HCT116 (cell line): ENCODE measurements around the gene MYH14. TPM values are rescaled to one million over a fixed set of nuclear protein-coding genes. Genes with fewer than 3 reads are reported as not detected.

ENCODE experiments used
- ATAC-seq: fragments of 200-7000 bp; cut with Tn5 transposase; 2 replicates; pipeline ENCODE4 v1.9.1; 2020; ENCODE audit warnings: mild to moderate bottlenecking, moderate library complexity
- BruUV-seq: library from RNA; stranded (reverse); fragments of 400-500 nt; replicated peaks from 2 replicates; lab custom pipeline; 2021; lab: Mats Ljungman, UMichigan
- CTCF ChIA-PET: fragments of 300-600 bp; sonication (Branson Sonifier 250); formaldehyde crosslinking; loops from one replicate; lab custom pipeline; 2021; ENCODE audit warnings: antibody characterized with exemption; lab: Charles Lee
- POLR2A ChIA-PET: fragments of 300-600, 350-600 bp; sonication (Branson Sonifier 250); formaldehyde crosslinking; loops from one replicate; lab custom pipeline; 2021; ENCODE audit warnings: antibody characterized with exemption; lab: Charles Lee
- RAD21 ChIA-PET, 2 experiments: fragments of 300-600 bp; sonication (Branson Sonifier 250); formaldehyde crosslinking; loops; one replicate each; lab custom pipeline; 2023; ENCODE audit warnings: low total read pairs in 2 of 2; ENCODE audit not compliant: uncharacterized antibody in 2 of 2, unreplicated experiment in 2 of 2, low non-redundant PET in 1 of 2; lab: Charles Lee
- DNase-seq: peaks from one replicate; pipeline ENCODE4 v3.0.0-alpha.2; 2010; ENCODE audit warnings: low read depth, low spot score
- H2AFZ ChIP-seq: fragments of 200-600 bp; shearing (Covaris generic), sonication (generic); 2 replicates; pipeline ENCODE4 v1.6.1; 2017; ENCODE audit warnings: low read depth, mixed run types, mixed read lengths, antibody characterized with exemption, low read length; ENCODE audit not compliant: poor library complexity, severe bottlenecking
- H3K27ac ChIP-seq: 2 replicates; pipeline ENCODE4 v1.5.1; 2012; ENCODE audit warnings: low read depth, low read length
- H3K27me3 ChIP-seq: fragments of 200-600 bp; sonication (generic); 2 replicates; pipeline ENCODE4 v1.6.1; 2016; ENCODE audit warnings: mixed run types, low read length, mixed read lengths; ENCODE audit not compliant: insufficient read depth
- H3K36me3 ChIP-seq, 2 experiments: fragments of 200-500 bp in 1 of 2; fragments of 200-600 bp in 1 of 2; sonication (Bioruptor generic) in 1 of 2; sonication (generic) in 1 of 2; 2 replicates each; pipeline versions ENCODE4 v1.5.1 to v1.6.1; 2014 to 2016; ENCODE audit warnings: low read length in 2 of 2, inconsistent platforms in 1 of 2, mixed read lengths in 1 of 2, mixed run types in 1 of 2; ENCODE audit not compliant: insufficient read depth in 2 of 2, control insufficient read depth in 1 of 2
- H3K4me1 ChIP-seq, 2 experiments: fragments of 200-600 bp in 1 of 2; sonication (generic) in 1 of 2; 2 replicates each; pipeline versions ENCODE4 v1.5.1 to v1.6.1; 2012 to 2017; ENCODE audit warnings: low read length in 2 of 2, inconsistent platforms in 1 of 2, mild to moderate bottlenecking in 1 of 2, mixed read lengths in 1 of 2, mixed run types in 1 of 2, moderate library complexity in 1 of 2; ENCODE audit not compliant: insufficient read depth in 2 of 2, control insufficient read depth in 1 of 2
- H3K4me2 ChIP-seq: fragments of 200-600 bp; sonication (generic); 2 replicates; pipeline ENCODE4 v1.6.1; 2017; ENCODE audit warnings: mixed run types, low read length, mixed read lengths
- H3K4me3 ChIP-seq, 2 experiments: fragments of 200-600 bp in 1 of 2; sonication (generic) in 1 of 2; replicated peaks in 1 of 2; 2 replicates each; pipeline ENCODE4 v1.5.1; 2011 to 2016; ENCODE audit warnings: low read length in 2 of 2, control low read depth in 1 of 2, low read depth in 1 of 2, mild to moderate bottlenecking in 1 of 2, mixed read lengths in 1 of 2, mixed run types in 1 of 2
- H3K79me2 ChIP-seq: fragments of 200-600 bp; sonication (generic); 2 replicates; pipeline ENCODE4 v1.6.1; 2017; ENCODE audit warnings: mild to moderate bottlenecking, mixed run types, low read length, moderate library complexity, mixed read lengths; ENCODE audit not compliant: insufficient read depth
- H3K9ac ChIP-seq: fragments of 200-600 bp; sonication (generic); 2 replicates; pipeline ENCODE4 v1.6.1; 2016; ENCODE audit warnings: low read length, mixed read lengths
- H3K9me2 ChIP-seq: fragments of 200-600 bp; sonication (generic), shearing (Covaris generic); 2 replicates; pipeline ENCODE4 v1.6.1; 2017; ENCODE audit warnings: mixed run types, mild to moderate bottlenecking, moderate library complexity; ENCODE audit not compliant: insufficient read depth
- H3K9me3 ChIP-seq, 2 experiments: fragments of 200-500 bp in 1 of 2; fragments of 200-600 bp in 1 of 2; sonication (Bioruptor generic) in 1 of 2; sonication (generic) in 1 of 2; 2 replicates each; pipeline ENCODE4 v1.6.1; 2014 to 2017; ENCODE audit warnings: low read length in 2 of 2, mixed read lengths in 2 of 2, inconsistent platforms in 1 of 2, low read depth in 1 of 2, mild to moderate bottlenecking in 1 of 2, mixed run types in 1 of 2, moderate library complexity in 1 of 2; ENCODE audit not compliant: control insufficient read depth in 1 of 2, insufficient read depth in 1 of 2
- H4K20me1 ChIP-seq: fragments of 200-600 bp; sonication (generic), shearing (Covaris generic); 2 replicates; pipeline ENCODE4 v1.6.1; 2017; ENCODE audit warnings: mixed run types, mild to moderate bottlenecking, moderate library complexity; ENCODE audit not compliant: insufficient read depth
- CBX3 ChIP-seq: IDR thresholded peaks from 2 replicates; pipeline ENCODE4 v1.6.1; 2012; ENCODE audit warnings: low read depth
- CEBPB ChIP-seq: IDR thresholded peaks from 2 replicates; pipeline ENCODE4 v1.6.1; 2012; ENCODE audit warnings: low read depth
- EGR1 ChIP-seq: IDR thresholded peaks from 2 replicates; pipeline ENCODE4 v1.6.1; 2012; ENCODE audit warnings: low read depth
- EZH2 ChIP-seq: fragments of 200-600 bp; sonication (generic); IDR thresholded peaks from 2 replicates; pipeline ENCODE4 v1.6.1; 2017; ENCODE audit warnings: antibody characterized with exemption, mixed run types
- EZH2phosphoT487 ChIP-seq: fragments of 200-600 bp; IDR thresholded peaks from 2 replicates; pipeline ENCODE4 v1.6.1; 2018; ENCODE audit warnings: antibody characterized with exemption, borderline replicate concordance
- FOSL1 ChIP-seq: IDR thresholded peaks from 2 replicates; pipeline ENCODE4 v1.6.1; 2012; ENCODE audit warnings: low read depth
- JUND ChIP-seq: IDR thresholded peaks from 2 replicates; pipeline ENCODE4 v1.6.1; 2012
- POLR2AphosphoS5 ChIP-seq: IDR thresholded peaks from 2 replicates; pipeline ENCODE4 v1.6.1; 2011; ENCODE audit warnings: mild to moderate bottlenecking, low read depth, low read length, moderate library complexity
- RAD21 ChIP-seq: IDR thresholded peaks from 2 replicates; pipeline ENCODE4 v1.6.1; 2012; ENCODE audit warnings: low read depth, mild to moderate bottlenecking
- SIN3A ChIP-seq: IDR thresholded peaks from 2 replicates; pipeline ENCODE4 v1.6.1; 2012; ENCODE audit warnings: low read depth
- SP1 ChIP-seq: IDR thresholded peaks from 2 replicates; pipeline ENCODE4 v1.6.1; 2012; ENCODE audit warnings: low read depth
- TCF7L2 ChIP-seq: IDR thresholded peaks from 2 replicates; pipeline ENCODE4 v1.7.0; 2011; ENCODE audit warnings: borderline replicate concordance, inconsistent platforms; ENCODE audit not compliant: insufficient read depth, insufficient read length; ENCODE audit errors: extremely low read depth
- intact Hi-C: fragments of 100-400 bp; cut with micrococcal nuclease; formaldehyde crosslinking; loops from 2 replicates; pipeline ENCODE4 v1.10.0; 2022
- total RNA-seq: library from RNA; stranded (reverse); gene quantifications from one replicate; pipeline ENCODE4 v1.2.1, GENCODE V29; 2021; ENCODE audit not compliant: unreplicated experiment
- TF ChIP-seq, protein P1 (sequence below): IDR thresholded peaks from 2 replicates; pipeline ENCODE4 v1.6.1; 2012
- TF ChIP-seq, protein P2 (sequence below): IDR thresholded peaks from 2 replicates; pipeline ENCODE4 v1.6.1; 2012
- TF ChIP-seq, protein P3 (sequence below): IDR thresholded peaks from 2 replicates; pipeline ENCODE4 v1.6.1; 2011; ENCODE audit warnings: mild to moderate bottlenecking, low read length, moderate library complexity; ENCODE audit not compliant: insufficient replicate concordance; ENCODE audit errors: extremely low read depth

The MYH14 gene
- total RNA-seq, 1 experiment from 2014 or later, result 60.1 TPM

GRCh38 chr19:50325310-50326100 lies 122.1 kb downstream of the MYH14 start:
- H3K79me2 ChIP-seq, result peaks cover 3% of the 10 kb centered on the region; the same call in 1 of the 2 replicates
- peaks cover 2 to 6% of the 10 kb centered on the region in 2 experiments; a peak in 2 of 4 replicates for H3K36me3 ChIP-seq
- no peak for TF ChIP-seq RAD21
- TF ChIP-seq SP1, result peak; percentile 24; the same call in 1 of the 2 replicates
- 0 out of 2 replicates have a peak, but pooled peaks have one; percentile 24 for TF ChIP-seq POLR2AphosphoS5
- H4K20me1 ChIP-seq, result no peaks in the 10 kb centered on the region
- peaks cover 17 to 42% of the 10 kb centered on the region in 2 experiments for H3K4me1 ChIP-seq
- ChIA-PET RAD21 (no interaction called here), CTCF (interaction anchor here (0.9 to 1.2 kb wide), 3 partner anchors 26 to 178 kb away, joined by 3 read pairs; no protein-coding TSS in a partner anchor), POLR2A (interaction anchor here (0.7 kb wide), 1 partner anchor 18 kb away, joined by 3 read pairs; no protein-coding TSS in a partner anchor)
- peak overlapping the region; percentile 69 for H3K4me2 ChIP-seq
- peak; percentile 40 for ATAC-seq
- H3K4me3 ChIP-seq, result peak overlapping the region in 1 of 2 experiments; percentile 23; a peak in 1 of 4 replicates
- BruUV-seq, result no TSS peak
- no peak overlapping the region for H3K9ac ChIP-seq
- peak; percentile 73 for DNase-seq
- no peaks in the 10 kb centered on the region for H3K9me2 ChIP-seq
- no peak overlapping the region for H3K27ac ChIP-seq
- H2AFZ ChIP-seq, result no peak overlapping the region
- H3K9me3 ChIP-seq, result no peaks in the 10 kb centered on the region
- intact Hi-C loops, result no loop called here
- no peaks in the 10 kb centered on the region for H3K27me3 ChIP-seq

- DNase-seq, result no peak
- Histone ChIP-seq H3K27me3 (no peaks in the 10 kb centered on the region), H4K20me1 (no peaks in the 10 kb centered on the region), H3K4me2 (peak overlapping the region; percentile 69), H3K9me2 (no peaks in the 10 kb centered on the region), H3K9ac (no peak overlapping the region), H3K4me3 (no peak overlapping the region), H3K79me2 (peaks cover 3% of the 10 kb centered on the region; the same call in 1 of the 2 replicates), H3K36me3 (peaks cover 2 to 6% of the 10 kb centered on the region in 2 experiments; a peak in 2 of 4 replicates), H3K27ac (no peak overlapping the region), H3K9me3 (no peaks in the 10 kb centered on the region), H3K4me1 (peaks cover 18 to 48% of the 10 kb centered on the region in 2 experiments), H2AFZ (no peak overlapping the region)
- BruUV-seq, result no TSS peak
- ChIA-PET RAD21 (no interaction called here), POLR2A (interaction anchor here (0.7 kb wide), 1 partner anchor 19 kb away, joined by 3 read pairs; no protein-coding TSS in a partner anchor), CTCF (interaction anchor here (0.9 to 1.2 kb wide), 3 partner anchors 25 to 178 kb away, joined by 3 read pairs; no protein-coding TSS in a partner anchor)
- no peak for ATAC-seq
- intact Hi-C loops, result no loop called here
- no peak for TF ChIP-seq POLR2AphosphoS5
- TF ChIP-seq EZH2phosphoT487, result no peak
- TF ChIP-seq, protein P1, sequence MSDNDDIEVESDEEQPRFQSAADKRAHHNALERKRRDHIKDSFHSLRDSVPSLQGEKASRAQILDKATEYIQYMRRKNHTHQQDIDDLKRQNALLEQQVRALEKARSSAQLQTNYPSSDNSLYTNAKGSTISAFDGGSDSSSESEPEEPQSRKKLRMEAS, result no peak
- no peak for TF ChIP-seq JUND
- TF ChIP-seq EGR1, result no peak
- TF ChIP-seq, protein P2, sequence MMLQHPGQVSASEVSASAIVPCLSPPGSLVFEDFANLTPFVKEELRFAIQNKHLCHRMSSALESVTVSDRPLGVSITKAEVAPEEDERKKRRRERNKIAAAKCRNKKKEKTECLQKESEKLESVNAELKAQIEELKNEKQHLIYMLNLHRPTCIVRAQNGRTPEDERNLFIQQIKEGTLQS, result no peak
- TF ChIP-seq, protein P3, sequence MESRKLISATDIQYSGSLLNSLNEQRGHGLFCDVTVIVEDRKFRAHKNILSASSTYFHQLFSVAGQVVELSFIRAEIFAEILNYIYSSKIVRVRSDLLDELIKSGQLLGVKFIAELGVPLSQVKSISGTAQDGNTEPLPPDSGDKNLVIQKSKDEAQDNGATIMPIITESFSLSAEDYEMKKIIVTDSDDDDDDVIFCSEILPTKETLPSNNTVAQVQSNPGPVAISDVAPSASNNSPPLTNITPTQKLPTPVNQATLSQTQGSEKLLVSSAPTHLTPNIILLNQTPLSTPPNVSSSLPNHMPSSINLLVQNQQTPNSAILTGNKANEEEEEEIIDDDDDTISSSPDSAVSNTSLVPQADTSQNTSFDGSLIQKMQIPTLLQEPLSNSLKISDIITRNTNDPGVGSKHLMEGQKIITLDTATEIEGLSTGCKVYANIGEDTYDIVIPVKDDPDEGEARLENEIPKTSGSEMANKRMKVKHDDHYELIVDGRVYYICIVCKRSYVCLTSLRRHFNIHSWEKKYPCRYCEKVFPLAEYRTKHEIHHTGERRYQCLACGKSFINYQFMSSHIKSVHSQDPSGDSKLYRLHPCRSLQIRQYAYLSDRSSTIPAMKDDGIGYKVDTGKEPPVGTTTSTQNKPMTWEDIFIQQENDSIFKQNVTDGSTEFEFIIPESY, result no peak
- TF ChIP-seq FOSL1, result no peak
- TF ChIP-seq CEBPB, result no peak
- no peak for TF ChIP-seq CBX3
- TF ChIP-seq TCF7L2, result no peak
- no peak for TF ChIP-seq SIN3A
- no peak for TF ChIP-seq EZH2
- no peak for TF ChIP-seq RAD21
Measured at GRCh38 chr19:50326101-50326664, 122.8 kb downstream of the MYH14 start.
